Measurements from ENCODE around the gene RNF169. TPM values are rescaled to one million over a fixed set of nuclear protein-coding genes. Genes with fewer than 3 reads are reported as not detected.

Gene RNF169
- total RNA-seq, 4 donors from 2014 or later, result 15.2 to 27.3 (median 20.4) TPM

DNA sequence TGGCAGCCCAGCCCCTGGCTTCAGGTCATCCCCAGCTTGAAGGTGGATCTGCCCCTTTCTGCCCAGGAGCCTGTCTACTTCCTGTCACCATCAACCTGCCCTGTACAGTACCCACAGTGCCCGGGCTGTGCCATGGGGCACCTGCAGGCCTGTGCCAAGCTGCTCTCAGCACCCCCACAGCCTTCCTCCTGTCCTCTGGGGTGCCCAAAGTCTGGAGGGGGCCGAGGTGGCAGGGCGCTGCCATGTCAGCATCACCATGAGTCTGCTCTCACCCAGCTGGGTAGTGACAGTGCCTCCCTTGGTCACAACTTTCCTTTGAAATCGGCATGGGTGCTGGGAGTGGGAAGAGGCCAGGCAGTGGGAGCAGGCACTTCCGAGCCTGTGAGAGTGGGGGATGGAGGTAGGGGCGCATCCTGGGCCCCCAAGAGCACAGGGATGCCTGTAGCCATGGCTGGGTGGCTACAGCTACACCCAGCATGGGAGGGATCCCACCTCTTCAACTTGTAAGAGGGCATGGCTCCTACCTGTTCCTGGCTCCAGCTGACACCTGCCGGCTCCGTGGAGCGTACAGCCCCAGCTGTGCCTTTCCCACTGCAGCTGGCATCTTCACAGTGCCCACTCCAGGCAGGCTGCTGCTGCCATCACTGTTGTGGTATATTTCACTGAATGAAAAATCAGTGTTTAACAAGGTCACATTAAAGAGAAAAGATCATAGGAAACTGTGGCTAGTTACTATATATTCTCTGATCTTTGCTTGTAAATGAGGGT is 42.9 kb downstream of the RNF169 start:
- TF ChIP-seq, protein P1, sequence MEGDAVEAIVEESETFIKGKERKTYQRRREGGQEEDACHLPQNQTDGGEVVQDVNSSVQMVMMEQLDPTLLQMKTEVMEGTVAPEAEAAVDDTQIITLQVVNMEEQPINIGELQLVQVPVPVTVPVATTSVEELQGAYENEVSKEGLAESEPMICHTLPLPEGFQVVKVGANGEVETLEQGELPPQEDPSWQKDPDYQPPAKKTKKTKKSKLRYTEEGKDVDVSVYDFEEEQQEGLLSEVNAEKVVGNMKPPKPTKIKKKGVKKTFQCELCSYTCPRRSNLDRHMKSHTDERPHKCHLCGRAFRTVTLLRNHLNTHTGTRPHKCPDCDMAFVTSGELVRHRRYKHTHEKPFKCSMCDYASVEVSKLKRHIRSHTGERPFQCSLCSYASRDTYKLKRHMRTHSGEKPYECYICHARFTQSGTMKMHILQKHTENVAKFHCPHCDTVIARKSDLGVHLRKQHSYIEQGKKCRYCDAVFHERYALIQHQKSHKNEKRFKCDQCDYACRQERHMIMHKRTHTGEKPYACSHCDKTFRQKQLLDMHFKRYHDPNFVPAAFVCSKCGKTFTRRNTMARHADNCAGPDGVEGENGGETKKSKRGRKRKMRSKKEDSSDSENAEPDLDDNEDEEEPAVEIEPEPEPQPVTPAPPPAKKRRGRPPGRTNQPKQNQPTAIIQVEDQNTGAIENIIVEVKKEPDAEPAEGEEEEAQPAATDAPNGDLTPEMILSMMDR (IDR thresholded peaks at IDR 0.05), result no peak
- ATAC-seq (ENCODE audit: low FRiP score) (no peak), DNase-seq (ENCODE audit: low spot score) (no peak)

DNA sequence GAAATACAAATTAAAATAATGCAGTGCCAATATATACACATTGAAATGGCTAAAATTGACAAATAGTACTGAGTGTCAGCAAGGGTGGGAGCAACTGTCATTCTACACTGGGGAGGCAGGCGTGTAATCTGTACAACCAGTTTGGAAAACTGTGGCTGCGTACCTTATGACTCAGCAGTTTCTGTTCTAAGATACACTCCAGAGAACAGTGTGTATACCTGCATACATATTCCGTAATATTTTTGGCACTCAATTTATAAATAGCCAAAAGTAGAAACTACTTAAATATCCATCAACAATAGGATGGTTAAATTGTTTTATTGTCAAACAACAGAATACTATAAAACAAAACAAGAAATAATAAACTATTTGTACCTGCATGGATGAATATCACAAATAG is 57.6 kb downstream of the RNF169 start:
- ATAC-seq (ENCODE audit: low FRiP score) (no peak), DNase-seq (ENCODE audit: low spot score) (no peak)
- TF ChIP-seq, protein P1 (IDR thresholded peaks at IDR 0.05), result no peak

DNA sequence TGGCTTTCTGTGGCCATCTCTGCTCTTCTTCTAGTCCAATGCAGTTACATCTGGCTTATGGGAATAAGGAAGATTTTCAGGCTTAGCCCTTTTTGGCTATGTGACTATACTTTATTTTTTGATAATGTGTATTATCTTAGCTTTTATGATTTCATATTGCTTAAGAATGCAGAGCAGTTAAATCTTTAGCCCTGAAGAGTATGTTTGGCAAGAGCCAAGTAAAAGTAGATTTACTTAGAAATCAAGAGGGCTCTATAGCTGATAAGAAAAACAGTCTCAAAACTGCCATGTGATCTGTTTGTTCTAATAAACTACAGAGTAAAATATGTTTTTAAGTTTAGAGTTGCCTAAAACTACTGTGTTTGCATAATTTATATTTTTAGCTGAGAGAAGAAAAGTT is 61.2 kb downstream of the RNF169 start:
- DNase-seq (ENCODE audit: low spot score), result no peak
- no peak for ATAC-seq (ENCODE audit: low FRiP score)
- TF ChIP-seq, protein P1 (IDR thresholded peaks at IDR 0.05), result no peak

DNA sequence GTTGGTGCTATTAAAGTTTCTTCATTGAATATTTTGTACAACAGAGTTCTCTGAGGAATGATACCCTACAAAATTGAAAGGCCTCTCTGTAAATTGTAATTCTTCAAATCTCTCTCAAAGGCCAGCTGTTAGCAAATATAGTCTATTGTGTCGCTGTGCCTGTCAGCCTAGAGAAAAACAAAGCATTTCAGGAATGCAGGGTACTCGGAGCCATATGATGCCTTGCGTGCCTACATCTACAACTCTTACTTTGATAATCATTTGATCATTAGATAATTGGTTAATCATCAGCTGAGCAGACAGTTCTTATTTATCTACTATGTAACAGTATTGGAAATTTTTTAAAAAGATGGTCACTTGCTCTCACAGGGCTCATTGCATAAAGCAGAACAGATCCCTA is 67.3 kb downstream of the RNF169 start:
- no peak for ATAC-seq (ENCODE audit: low FRiP score)
- TF ChIP-seq, protein P1 (IDR thresholded peaks at IDR 0.05), result no peak
- no peak for DNase-seq (ENCODE audit: low spot score)

DNA sequence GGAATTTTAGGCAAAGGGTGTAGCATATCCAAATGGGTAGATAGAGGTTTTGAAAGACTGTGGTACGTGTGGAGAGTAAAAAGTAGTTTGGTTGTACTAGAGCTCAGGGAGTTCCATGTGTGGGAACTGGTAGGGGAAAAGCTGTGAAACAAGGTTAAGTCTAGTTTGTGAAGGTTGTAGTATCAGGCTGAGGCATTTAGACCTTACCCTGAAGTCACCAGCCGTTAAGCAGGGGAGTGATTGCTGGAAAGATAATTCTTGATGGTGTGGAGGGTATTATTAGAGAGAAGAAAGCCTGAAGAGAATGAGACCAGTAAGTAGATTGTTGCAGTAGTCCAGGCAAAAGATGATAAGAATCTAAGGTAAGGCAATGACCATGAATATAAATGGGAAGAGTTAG is 68.0 kb downstream of the RNF169 start:
- TF ChIP-seq, protein P1 (IDR thresholded peaks at IDR 0.05), result no peak
- DNase-seq (ENCODE audit: low spot score), result no peak
- ATAC-seq (ENCODE audit: low FRiP score), result no peak

DNA sequence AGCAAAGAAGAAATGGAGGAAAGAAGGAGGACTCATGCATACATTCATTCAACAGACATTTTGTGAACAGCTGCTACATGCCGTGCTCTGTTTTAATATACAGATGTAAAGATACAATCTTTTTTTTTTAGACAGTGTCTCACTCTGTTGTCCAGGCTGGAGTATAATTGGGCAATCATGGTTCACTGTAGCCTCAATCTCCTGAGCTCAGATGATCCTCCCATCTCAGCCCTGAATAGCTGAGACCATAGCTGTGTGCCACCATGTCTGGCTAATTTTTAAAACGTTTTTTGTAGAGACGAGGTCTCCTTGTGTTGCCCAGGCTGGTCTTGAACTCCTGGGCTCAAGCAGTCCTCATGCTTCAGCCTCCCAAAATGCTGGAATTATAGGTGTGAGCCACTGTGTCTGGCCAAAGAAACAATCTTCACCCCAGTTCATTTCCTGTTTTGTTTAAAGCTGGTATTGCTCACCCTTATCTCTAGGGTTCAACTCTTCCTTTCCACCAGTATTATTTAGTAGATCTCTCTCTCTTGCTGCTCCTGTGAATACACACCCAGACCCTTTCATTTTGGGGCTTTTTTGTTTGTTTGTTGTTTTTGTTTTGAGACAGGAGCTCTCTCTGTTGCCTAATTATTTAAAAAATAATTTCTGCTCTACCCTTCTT is 69.8 kb downstream of the RNF169 start:
- TF ChIP-seq, protein P1 (IDR thresholded peaks at IDR 0.05), result no peak
- no peak for DNase-seq (ENCODE audit: low spot score)
- no peak for ATAC-seq (ENCODE audit: low FRiP score)

DNA sequence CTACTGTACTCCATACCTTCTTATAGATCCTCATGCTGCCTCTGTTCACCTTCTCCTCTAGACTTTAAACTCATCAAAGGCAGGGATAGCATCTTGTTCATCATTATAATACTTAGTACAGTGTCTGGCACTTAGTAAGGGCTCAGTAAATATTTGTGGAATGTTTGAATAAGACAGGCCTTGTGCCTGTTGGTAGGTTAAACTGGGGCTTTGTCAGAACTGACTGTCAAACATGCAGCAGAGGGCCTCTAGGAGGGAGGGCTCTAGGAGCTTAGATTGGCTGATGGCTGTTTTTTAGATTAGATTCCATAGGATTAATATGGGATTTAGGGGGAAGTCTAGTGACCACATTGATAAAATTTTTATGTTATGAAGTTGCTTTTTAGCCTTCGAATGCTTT is 70.8 kb downstream of the RNF169 start:
- TF ChIP-seq, protein P1 (IDR thresholded peaks at IDR 0.05), result no peak
- no peak for DNase-seq (ENCODE audit: low spot score)
- no peak for ATAC-seq (ENCODE audit: low FRiP score)
